H4 (cell line): ENCODE data around the gene STRBP. TPM values are rescaled to one million over a fixed set of nuclear protein-coding genes. Genes with fewer than 3 reads are reported as not detected.
A peak's percentile ranks its signal among the peaks of the same experiment; 100 is the strongest.

Experiments
- DNase-seq: peaks from one replicate; pipeline ENCODE4 v3.0.0-alpha.2; 2015; ENCODE audit warnings: low spot score
- total RNA-seq: library from RNA; depleted of rRNA; stranded (reverse); fragments of >200 nt; shearing (Covaris generic); gene quantifications from 2 replicates; pipeline ENCODE4 v1.2.3, GENCODE V29; 2014

STRBP gene
- total RNA-seq, 1 experiment from 2014 or later = 14.3 TPM

- DNase-seq = no peak
Observed at GRCh38 chr9:123099042-123099441, 169.3 kb downstream of the STRBP start.

- DNase-seq = no peak
Observed at GRCh38 chr9:123098096-123098459, 170.3 kb downstream of the STRBP start.

- no peak for DNase-seq
Observed at GRCh38 chr9:123097430-123098095, 170.8 kb downstream of the STRBP start.

DNA sequence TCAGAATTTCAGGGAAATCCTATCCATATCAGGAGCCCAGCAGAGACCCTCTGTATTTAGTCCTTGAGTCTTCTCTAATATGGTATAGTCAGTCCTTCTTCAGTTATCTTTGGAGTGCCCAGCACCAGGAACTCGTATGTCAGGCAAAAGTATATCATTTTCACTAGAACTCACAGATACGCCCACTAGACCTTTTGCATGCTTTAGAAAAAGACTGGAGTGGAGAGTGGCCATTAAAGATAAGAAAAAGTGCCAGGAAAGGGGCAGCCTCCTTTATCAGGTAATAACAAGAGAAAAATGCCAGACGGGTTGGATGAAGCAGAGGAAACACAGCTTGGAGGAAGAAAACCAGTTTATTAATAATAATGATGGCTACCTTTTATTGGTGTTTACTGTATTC is 171.4 kb downstream of the STRBP start:
- no peak for DNase-seq

DNA sequence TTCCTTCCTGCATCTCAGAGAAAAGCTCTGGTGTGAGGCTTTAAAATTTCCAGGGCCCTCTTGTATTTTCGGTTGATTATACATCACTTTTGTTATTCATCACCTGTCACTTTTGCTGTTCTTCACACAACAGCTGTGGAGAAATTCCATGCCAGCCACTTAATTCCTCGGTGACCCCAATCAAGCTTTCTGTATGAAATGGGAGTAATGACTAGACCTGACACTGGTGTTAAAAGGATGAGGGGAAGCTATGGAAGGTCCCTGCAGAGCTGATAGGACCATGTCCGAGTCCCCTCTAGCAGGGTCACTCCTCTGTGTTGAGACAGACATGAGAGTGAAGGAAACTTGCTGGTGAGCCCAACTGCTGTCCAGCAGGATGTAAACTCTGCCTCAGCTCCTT is 175.2 kb downstream of the STRBP start:
- DNase-seq = no peak

GRCh38 chr9:123091459-123091858 is 176.9 kb downstream of the STRBP start:
- DNase-seq = no peak

DNA sequence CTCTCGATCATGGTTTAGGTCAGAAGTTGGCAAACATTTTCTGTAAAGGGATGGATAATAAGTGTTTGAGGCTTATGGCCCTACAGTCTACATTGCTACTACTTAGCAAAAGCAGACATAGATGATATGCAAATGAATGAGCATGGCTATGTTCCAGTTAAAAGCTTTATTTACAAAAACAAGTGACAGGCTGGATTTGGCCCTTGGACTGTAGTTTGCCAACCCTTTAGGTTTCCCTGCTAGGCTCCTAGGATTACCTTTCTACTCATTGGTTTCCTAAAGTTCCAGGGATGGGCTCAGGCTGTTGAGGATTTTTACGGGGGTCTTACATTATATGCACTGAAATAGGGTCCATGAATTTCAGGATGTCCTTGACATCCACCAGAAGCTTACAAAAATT is 177.4 kb downstream of the STRBP start:
- no peak for DNase-seq

- DNase-seq = no peak
Observed at GRCh38 chr9:123090198-123090896, 178.0 kb downstream of the STRBP start.

- DNase-seq = no peak
Observed at GRCh38 chr9:123089790-123090189, 178.6 kb downstream of the STRBP start.

DNA sequence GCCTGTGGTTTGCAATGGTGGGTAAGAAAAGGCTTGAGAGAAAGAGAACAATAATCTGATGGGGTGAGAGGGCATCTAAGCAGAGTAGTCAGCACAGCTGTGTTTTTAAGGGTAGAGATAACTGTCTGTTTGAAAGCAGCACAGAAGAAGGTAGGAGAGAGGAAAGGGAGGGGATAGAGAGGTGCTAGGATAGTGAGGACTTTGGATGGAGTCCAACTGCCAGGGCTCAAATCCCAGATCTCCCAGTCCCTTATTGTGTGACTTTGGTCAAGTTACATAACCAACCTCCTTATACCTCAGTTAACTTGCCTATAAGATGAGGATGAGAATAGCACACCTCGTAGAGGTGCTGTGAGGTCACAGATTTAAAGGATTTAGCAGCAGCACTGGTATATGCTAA is 179.3 kb downstream of the STRBP start:
- no peak for DNase-seq

- DNase-seq = no peak
Observed at GRCh38 chr9:123087359-123087888, 181.0 kb downstream of the STRBP start.

DNA sequence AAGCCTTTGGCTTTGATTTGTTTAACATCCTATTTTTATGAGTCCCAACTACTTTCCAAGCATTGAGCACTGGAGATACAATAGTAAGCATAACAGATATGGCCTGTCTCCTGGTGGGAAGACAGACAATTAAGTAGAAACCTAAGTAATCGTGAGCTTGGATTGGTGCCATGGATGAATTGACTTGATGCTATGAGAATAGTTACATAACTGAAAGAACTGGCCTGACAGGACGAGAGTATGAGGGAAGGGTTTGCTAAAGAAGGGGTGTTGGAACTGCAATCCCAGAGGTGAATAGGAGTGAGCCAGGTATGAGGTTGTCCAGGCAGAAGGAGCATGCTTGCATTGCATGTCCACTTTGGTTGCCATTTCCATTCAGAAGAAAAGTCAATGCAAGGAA is 182.5 kb downstream of the STRBP start:
- no peak for DNase-seq

- no peak for DNase-seq
Observed at GRCh38 chr9:123084256-123084655, 184.1 kb downstream of the STRBP start.

DNA sequence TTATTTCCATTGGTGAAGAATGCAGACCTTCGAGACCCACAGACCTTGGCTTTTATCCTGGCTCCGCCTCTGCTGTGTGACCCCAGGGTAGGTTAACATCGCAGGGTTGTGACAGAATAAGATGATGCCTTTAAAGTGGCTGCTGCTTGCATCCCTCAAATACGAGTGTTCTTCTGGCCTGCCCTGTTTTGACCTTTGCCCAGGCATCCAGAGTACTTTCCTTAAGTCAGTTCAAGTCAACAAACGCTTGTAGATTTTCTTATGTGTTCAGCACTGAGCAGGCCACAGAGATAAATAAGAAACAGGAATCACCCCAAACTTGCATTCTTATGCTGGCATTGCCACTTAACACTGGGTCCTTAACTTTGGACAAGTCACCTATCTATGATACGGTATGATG is 184.7 kb downstream of the STRBP start:
- no peak for DNase-seq

- DNase-seq = peak; percentile 20
Observed at GRCh38 chr9:123081824-123082223, 186.6 kb downstream of the STRBP start.

GRCh38 chr9:123080444-123080843 is 187.9 kb downstream of the STRBP start:
- no peak for DNase-seq

GRCh38 chr9:123074628-123075027 is 193.8 kb downstream of the STRBP start:
- no peak for DNase-seq

GRCh38 chr9:123073991-123074422 is 194.4 kb downstream of the STRBP start:
- peak; percentile 42 for DNase-seq

DNA sequence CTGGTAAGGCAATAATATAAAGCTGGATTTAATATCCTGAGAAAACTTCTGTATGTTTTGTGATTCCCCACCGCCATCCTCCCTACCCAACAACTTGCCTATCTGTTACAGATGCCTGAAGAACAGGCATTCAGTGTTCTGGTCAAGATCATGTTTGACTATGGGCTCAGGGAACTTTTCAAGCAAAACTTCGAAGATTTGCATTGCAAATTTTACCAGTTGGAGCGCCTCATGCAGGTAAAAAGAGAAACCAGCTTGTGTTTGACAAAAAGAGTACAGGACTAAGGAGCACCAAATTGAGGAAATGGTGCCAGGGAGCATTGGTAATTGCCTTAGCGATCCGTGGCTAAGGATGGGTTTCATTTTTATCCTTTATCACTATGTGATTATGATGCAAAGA is 194.9 kb downstream of the STRBP start:
- DNase-seq = no peak

- DNase-seq = no peak
Observed at GRCh38 chr9:123072407-123072995, 195.9 kb downstream of the STRBP start.
